HepG2 (cell line): ENCODE measurements around the gene PKDREJ. TPM values are rescaled to one million over a fixed set of nuclear protein-coding genes. Genes with fewer than 3 reads are reported as not detected.
A peak's percentile ranks its signal among the peaks of the same experiment; 100 is the strongest.

Experiments used
- AKAP8 ChIP-seq: sonication (generic); formaldehyde crosslinking; IDR thresholded peaks from 2 replicates; pipeline ENCODE4 v1.5.1; 2020; ENCODE audit warnings: mild to moderate bottlenecking, missing genetic modification reagents
- ASH2L ChIP-seq: fragments of 300-600, 200-600 bp; sonication (generic); IDR thresholded peaks from 2 replicates; pipeline ENCODE4 v1.7.0; 2017; ENCODE audit warnings: low read depth, mild to moderate bottlenecking, moderate library complexity, mixed read lengths, low read length; ENCODE audit not compliant: insufficient read length
- HDAC1 ChIP-seq: sonication (generic); formaldehyde crosslinking; IDR thresholded peaks from 2 replicates; pipeline ENCODE4 v1.5.1; 2020; ENCODE audit warnings: mild to moderate bottlenecking, missing genetic modification reagents
- HOXA7 ChIP-seq: sonication (generic); formaldehyde crosslinking; IDR thresholded peaks from 2 replicates; pipeline ENCODE4 v1.8.1; 2022; ENCODE audit warnings: mild to moderate bottlenecking, missing genetic modification reagents, moderate library complexity
- KAT2B ChIP-seq: fragments of 150-350 bp; IDR thresholded peaks from 2 replicates; pipeline ENCODE4 v1.6.1; 2014; ENCODE audit warnings: low read depth, low read length, borderline replicate concordance
- KLF12 ChIP-seq: sonication (generic); formaldehyde crosslinking; IDR thresholded peaks from 2 replicates; pipeline ENCODE4 v1.4.0; 2020; ENCODE audit warnings: missing genetic modification reagents, borderline replicate concordance
- PAF1 ChIP-seq: IDR thresholded peaks from 2 replicates; pipeline ENCODE4 v1.6.1; 2016; ENCODE audit warnings: missing genetic modification reagents, missing compliant biosample characterization
- PCBP2 ChIP-seq: fragments of 200-400 bp; formaldehyde crosslinking; optimal IDR thresholded peaks from 2 replicates; pipeline ENCODE3; 2018; ENCODE audit warnings: low read length, low read depth; ENCODE audit not compliant: poor library complexity, severe bottlenecking
- POLR2A ChIP-seq, 2 experiments: IDR thresholded peaks; 2 replicates each; pipeline ENCODE4 v1.6.1; 2011; ENCODE audit warnings: low read depth in 2 of 2, low read length in 2 of 2, mild to moderate bottlenecking in 1 of 2, moderate library complexity in 1 of 2; ENCODE audit not compliant: insufficient read depth in 1 of 2
- POLR2G ChIP-seq: fragments of 200-400 bp; formaldehyde crosslinking; IDR thresholded peaks from 2 replicates; pipeline ENCODE4 v1.6.1; 2018; ENCODE audit warnings: mild to moderate bottlenecking, low read depth, low read length, moderate library complexity
- SMARCC2 ChIP-seq: fragments of 450-650 bp; IDR thresholded peaks from 2 replicates; pipeline ENCODE4 v1.6.1; 2017; ENCODE audit warnings: antibody characterized with exemption, mild to moderate bottlenecking
- SSRP1 ChIP-seq: IDR thresholded peaks from 2 replicates; pipeline ENCODE4 v1.6.1; 2016; ENCODE audit warnings: control low read depth
- ZKSCAN1 ChIP-seq: fragments of 150-350 bp; IDR thresholded peaks from 2 replicates; pipeline ENCODE4 v1.6.1; 2014; ENCODE audit warnings: low read length
- ZNF10 ChIP-seq: sonication (generic); formaldehyde crosslinking; IDR thresholded peaks from 2 replicates; pipeline ENCODE4 v1.4.0; 2020; ENCODE audit warnings: mild to moderate bottlenecking, low read depth, missing genetic modification reagents, borderline replicate concordance
- ZNF326 ChIP-seq: sonication (generic); formaldehyde crosslinking; IDR thresholded peaks from 2 replicates; pipeline ENCODE4 v1.4.0; 2020; ENCODE audit warnings: missing genetic modification reagents, borderline replicate concordance
- ZNF616 ChIP-seq: sonication (generic); formaldehyde crosslinking; IDR thresholded peaks from 2 replicates; pipeline ENCODE4 v1.5.0; 2020; ENCODE audit warnings: low read depth, mild to moderate bottlenecking, missing genetic modification reagents
- ZNF839 ChIP-seq: sonication (generic); formaldehyde crosslinking; IDR thresholded peaks from 2 replicates; pipeline ENCODE4 v1.4.0; 2020; ENCODE audit warnings: missing genetic modification reagents, mild to moderate bottlenecking, borderline replicate concordance
- polyA plus RNA-seq, 8 experiments: library from polyadenylated mRNA; depleted of rRNA in 3 of 8; stranded (reverse) in 7 of 8; unstranded in 1 of 8; fragments of >200 nt; fragmentation: Illumina TruSeq in 4 of 8; extraction: Trizol in 4 of 8; gene quantifications; 2 replicates each; pipeline versions ENCODE4 v1.2.1 to v1.2.3, GENCODE V29; 2011 to 2016; ENCODE audit warnings: low read depth in 4 of 8, missing spikeins in 1 of 8, mixed read lengths in 1 of 8; ENCODE audit not compliant: insufficient read depth in 1 of 8
- total RNA-seq, 5 experiments: library from RNA; depleted of rRNA; stranded (reverse); fragments of >200 nt; fragmentation: Illumina TruSeq; extraction: Trizol; gene quantifications; 2 replicates each; pipeline ENCODE4 v1.2.3, GENCODE V29; 2016; ENCODE audit warnings: low read depth in 1 of 5
- TF ChIP-seq, protein P1 (sequence below): sonication (generic); formaldehyde crosslinking; IDR thresholded peaks from 2 replicates; pipeline ENCODE4 v1.4.0; 2020; ENCODE audit warnings: missing genetic modification reagents, borderline replicate concordance
- TF ChIP-seq, protein P2 (sequence below): IDR thresholded peaks from 2 replicates; pipeline ENCODE4 v1.6.1; 2016
- TF ChIP-seq, protein P3 (sequence below): sonication (generic); formaldehyde crosslinking; IDR thresholded peaks from 2 replicates; pipeline ENCODE4 v1.5.1; 2020; ENCODE audit warnings: missing genetic modification reagents, mild to moderate bottlenecking, borderline replicate concordance
- TF ChIP-seq, protein P4 (sequence below): sonication (generic); formaldehyde crosslinking; IDR thresholded peaks from 2 replicates; pipeline ENCODE4 v1.4.0; 2020; ENCODE audit warnings: missing genetic modification reagents; ENCODE audit errors: not compliant biosample characterization

Gene PKDREJ
- total and polyA plus RNA-seq, 2 of the 13 experiments (the other 11 are each of a cell fraction or from before 2014, with no cell fraction given), result not detected

DNA sequence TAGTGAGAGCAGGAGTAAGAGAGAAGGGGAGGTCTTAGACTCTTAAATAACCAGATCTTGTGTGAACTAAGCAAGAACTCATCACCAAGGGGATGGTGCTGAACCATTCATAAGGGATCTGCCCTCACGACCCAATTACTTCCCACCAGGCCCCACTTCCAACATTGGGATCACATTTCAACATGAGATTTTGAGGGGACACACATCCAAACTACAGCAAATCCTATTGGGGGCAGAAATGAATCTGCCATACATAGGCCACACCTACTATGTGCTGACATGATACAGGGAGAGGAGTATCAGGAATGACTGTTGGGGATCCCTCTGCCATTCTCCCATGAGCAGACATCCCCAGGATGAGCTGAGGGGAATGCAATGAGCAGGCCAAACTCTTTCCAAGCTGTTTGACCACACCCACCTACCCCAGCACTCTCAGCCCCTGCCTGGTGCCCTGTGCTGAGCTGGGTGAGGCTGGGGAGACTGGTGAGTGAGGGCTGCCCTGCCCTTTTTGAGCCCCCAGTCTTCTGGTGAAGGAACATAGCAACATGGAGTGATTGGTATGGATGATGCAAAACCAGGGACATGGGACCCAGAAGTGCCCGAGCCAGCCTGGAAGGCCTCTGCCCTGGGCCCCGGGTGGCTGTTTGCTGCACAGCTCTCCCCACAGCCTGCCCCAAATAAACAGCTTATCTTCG is 32.3 kb upstream of the PKDREJ start (continued):
- TF ChIP-seq KAT2B (no peak), HOXA7 (CRISPR knock-in tag) (no peak), ZNF616 (CRISPR knock-in tag) (no peak), ZNF10 (CRISPR knock-in tag) (no peak), ZKSCAN1 (peak; percentile 38; the same call in 1 of the 2 replicates), HDAC1 (CRISPR knock-in tag) (no peak), SSRP1 (peak; percentile 60; the same call in 1 of the 2 replicates), ZNF326 (CRISPR knock-in tag) (peak; percentile 27; the same call in 1 of the 2 replicates), KLF12 (CRISPR knock-in tag) (no peak), SMARCC2 (no peak), POLR2G (peak; percentile 60; the same call in 1 of the 2 replicates), POLR2A (IDR thresholded peaks at IDR 0.05; ENCODE audit: insufficient read depth in 1 of 2, low read depth in 2 of 2, low read length in 2 of 2) (peak in 1 of 2 experiments; percentile 51; a peak in 2 of 4 replicates), PCBP2 (no peak), ASH2L (no peak), ZNF839 (CRISPR knock-in tag) (no peak), PAF1 (CRISPR knock-in tag) (0 out of 2 replicates have a peak, but pooled peaks have one; percentile 27), AKAP8 (peak; percentile 62; the same call in 1 of the 2 replicates)
- TF ChIP-seq, protein P1, sequence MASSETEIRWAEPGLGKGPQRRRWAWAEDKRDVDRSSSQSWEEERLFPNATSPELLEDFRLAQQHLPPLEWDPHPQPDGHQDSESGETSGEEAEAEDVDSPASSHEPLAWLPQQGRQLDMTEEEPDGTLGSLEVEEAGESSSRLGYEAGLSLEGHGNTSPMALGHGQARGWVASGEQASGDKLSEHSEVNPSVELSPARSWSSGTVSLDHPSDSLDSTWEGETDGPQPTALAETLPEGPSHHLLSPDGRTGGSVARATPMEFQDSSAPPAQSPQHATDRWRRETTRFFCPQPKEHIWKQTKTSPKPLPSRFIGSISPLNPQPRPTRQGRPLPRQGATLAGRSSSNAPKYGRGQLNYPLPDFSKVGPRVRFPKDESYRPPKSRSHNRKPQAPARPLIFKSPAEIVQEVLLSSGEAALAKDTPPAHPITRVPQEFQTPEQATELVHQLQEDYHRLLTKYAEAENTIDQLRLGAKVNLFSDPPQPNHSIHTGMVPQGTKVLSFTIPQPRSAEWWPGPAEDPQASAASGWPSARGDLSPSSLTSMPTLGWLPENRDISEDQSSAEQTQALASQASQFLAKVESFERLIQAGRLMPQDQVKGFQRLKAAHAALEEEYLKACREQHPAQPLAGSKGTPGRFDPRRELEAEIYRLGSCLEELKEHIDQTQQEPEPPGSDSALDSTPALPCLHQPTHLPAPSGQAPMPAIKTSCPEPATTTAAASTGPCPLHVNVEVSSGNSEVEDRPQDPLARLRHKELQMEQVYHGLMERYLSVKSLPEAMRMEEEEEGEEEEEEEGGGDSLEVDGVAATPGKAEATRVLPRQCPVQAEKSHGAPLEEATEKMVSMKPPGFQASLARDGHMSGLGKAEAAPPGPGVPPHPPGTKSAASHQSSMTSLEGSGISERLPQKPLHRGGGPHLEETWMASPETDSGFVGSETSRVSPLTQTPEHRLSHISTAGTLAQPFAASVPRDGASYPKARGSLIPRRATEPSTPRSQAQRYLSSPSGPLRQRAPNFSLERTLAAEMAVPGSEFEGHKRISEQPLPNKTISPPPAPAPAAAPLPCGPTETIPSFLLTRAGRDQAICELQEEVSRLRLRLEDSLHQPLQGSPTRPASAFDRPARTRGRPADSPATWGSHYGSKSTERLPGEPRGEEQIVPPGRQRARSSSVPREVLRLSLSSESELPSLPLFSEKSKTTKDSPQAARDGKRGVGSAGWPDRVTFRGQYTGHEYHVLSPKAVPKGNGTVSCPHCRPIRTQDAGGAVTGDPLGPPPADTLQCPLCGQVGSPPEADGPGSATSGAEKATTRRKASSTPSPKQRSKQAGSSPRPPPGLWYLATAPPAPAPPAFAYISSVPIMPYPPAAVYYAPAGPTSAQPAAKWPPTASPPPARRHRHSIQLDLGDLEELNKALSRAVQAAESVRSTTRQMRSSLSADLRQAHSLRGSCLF (CRISPR knock-in tag), result no peak
- TF ChIP-seq, protein P2, sequence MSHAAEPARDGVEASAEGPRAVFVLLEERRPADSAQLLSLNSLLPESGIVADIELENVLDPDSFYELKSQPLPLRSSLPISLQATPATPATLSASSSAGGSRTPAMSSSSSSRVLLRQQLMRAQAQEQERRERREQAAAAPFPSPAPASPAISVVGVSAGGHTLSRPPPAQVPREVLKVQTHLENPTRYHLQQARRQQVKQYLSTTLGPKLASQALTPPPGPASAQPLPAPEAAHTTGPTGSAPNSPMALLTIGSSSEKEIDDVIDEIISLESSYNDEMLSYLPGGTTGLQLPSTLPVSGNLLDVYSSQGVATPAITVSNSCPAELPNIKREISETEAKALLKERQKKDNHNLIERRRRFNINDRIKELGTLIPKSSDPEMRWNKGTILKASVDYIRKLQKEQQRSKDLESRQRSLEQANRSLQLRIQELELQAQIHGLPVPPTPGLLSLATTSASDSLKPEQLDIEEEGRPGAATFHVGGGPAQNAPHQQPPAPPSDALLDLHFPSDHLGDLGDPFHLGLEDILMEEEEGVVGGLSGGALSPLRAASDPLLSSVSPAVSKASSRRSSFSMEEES, result no peak
- TF ChIP-seq, protein P3, sequence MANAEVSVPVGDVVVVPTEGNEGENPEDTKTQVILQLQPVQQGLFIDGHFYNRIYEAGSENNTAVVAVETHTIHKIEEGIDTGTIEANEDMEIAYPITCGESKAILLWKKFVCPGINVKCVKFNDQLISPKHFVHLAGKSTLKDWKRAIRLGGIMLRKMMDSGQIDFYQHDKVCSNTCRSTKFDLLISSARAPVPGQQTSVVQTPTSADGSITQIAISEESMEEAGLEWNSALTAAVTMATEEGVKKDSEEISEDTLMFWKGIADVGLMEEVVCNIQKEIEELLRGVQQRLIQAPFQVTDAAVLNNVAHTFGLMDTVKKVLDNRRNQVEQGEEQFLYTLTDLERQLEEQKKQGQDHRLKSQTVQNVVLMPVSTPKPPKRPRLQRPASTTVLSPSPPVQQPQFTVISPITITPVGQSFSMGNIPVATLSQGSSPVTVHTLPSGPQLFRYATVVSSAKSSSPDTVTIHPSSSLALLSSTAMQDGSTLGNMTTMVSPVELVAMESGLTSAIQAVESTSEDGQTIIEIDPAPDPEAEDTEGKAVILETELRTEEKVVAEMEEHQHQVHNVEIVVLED, result no peak
- TF ChIP-seq, protein P4, sequence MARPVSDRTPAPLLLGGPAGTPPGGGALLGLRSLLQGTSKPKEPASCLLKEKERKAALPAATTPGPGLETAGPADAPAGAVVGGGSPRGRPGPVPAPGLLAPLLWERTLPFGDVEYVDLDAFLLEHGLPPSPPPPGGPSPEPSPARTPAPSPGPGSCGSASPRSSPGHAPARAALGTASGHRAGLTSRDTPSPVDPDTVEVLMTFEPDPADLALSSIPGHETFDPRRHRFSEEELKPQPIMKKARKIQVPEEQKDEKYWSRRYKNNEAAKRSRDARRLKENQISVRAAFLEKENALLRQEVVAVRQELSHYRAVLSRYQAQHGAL (CRISPR knock-in tag), result no peak
